Measurements from ENCODE around the gene RBCK1.

Gene RBCK1

GRCh38 chr20:432208-432607 lies 24.1 kb downstream of the RBCK1 start:
- no peaks in the 10 kb centered on the region for H3K27me3 ChIP-seq
- H3K27ac ChIP-seq, result no peak overlapping the region
- intact Hi-C loops (cut with DNase I; ENCODE audit: low total_unique reads), result no loop called here
- H3K4me3 ChIP-seq, result no peak overlapping the region
- no peak for TF ChIP-seq CTCF (IDR thresholded peaks at IDR 0.05)
- peak in 1 of 2 donors; percentile 57 for DNase-seq
- no peaks in the 10 kb centered on the region for H3K9me3 ChIP-seq
- H3K36me3 ChIP-seq, result peaks cover 48 to 93% (median 68%) of the 10 kb centered on the region in 3 donors
- no peaks in the 10 kb centered on the region for H3K4me1 ChIP-seq

GRCh38 chr20:432677-433299 lies 24.7 kb downstream of the RBCK1 start:
- H3K4me1 ChIP-seq, result no peaks in the 10 kb centered on the region
- no peak overlapping the region for H3K27ac ChIP-seq
- H3K4me3 ChIP-seq, result no peak overlapping the region
- TF ChIP-seq CTCF (IDR thresholded peaks at IDR 0.05), result no peak
- H3K27me3 ChIP-seq, result no peaks in the 10 kb centered on the region
- peaks cover 49 to 93% (median 67%) of the 10 kb centered on the region in 3 donors for H3K36me3 ChIP-seq
- intact Hi-C loops (cut with DNase I; ENCODE audit: low total_unique reads), result no loop called here
- peak in 1 of 2 donors; percentile 54 for DNase-seq
- H3K9me3 ChIP-seq, result no peaks in the 10 kb centered on the region

- Histone ChIP-seq H3K27ac (no peak overlapping the region), H3K4me1 (no peaks in the 10 kb centered on the region), H3K36me3 (peaks cover 53 to 93% (median 67%) of the 10 kb centered on the region in 3 donors), H3K9me3 (no peaks in the 10 kb centered on the region), H3K27me3 (no peaks in the 10 kb centered on the region), H3K4me3 (no peak overlapping the region)
- DNase-seq, result no peak
- TF ChIP-seq CTCF (IDR thresholded peaks at IDR 0.05), result no peak
- intact Hi-C loops (cut with DNase I; ENCODE audit: low total_unique reads), result no loop called here
Measured at GRCh38 chr20:433300-433975, 25.3 kb downstream of the RBCK1 start.

GRCh38 chr20:434221-434620 lies 26.1 kb downstream of the RBCK1 start:
- TF ChIP-seq CTCF (IDR thresholded peaks at IDR 0.05), result no peak
- DNase-seq, result no peak
- no peaks in the 10 kb centered on the region for H3K4me1 ChIP-seq
- intact Hi-C loops (cut with DNase I; ENCODE audit: low total_unique reads), result no loop called here
- peaks cover 53 to 93% (median 67%) of the 10 kb centered on the region in 3 donors for H3K36me3 ChIP-seq
- no peaks in the 10 kb centered on the region for H3K27me3 ChIP-seq
- no peaks in the 10 kb centered on the region for H3K9me3 ChIP-seq
- H3K27ac ChIP-seq, result no peak overlapping the region
- no peak overlapping the region for H3K4me3 ChIP-seq

- intact Hi-C loops (cut with DNase I; ENCODE audit: low total_unique reads), result no loop called here
- peaks cover 48 to 93% (median 67%) of the 10 kb centered on the region in 3 donors for H3K36me3 ChIP-seq
- no peak for TF ChIP-seq CTCF (IDR thresholded peaks at IDR 0.05)
Measured at GRCh38 chr20:434661-435419, 26.7 kb downstream of the RBCK1 start.

More at GRCh38 chr20:434661-435419, 26.7 kb downstream of the RBCK1 start:
- H3K9me3 ChIP-seq, result no peaks in the 10 kb centered on the region
- H3K4me3 ChIP-seq, result no peak overlapping the region
- H3K27ac ChIP-seq, result no peak overlapping the region
- no peaks in the 10 kb centered on the region for H3K27me3 ChIP-seq
- DNase-seq, result no peak
- no peaks in the 10 kb centered on the region for H3K4me1 ChIP-seq
